ENCODE measurements around the gene SUCLA2. TPM values are rescaled to one million over a fixed set of nuclear protein-coding genes. Genes with fewer than 3 reads are reported as not detected.

Gene SUCLA2
- total and polyA plus RNA-seq, 9 donors, result 50.8 to 70.9 (median 64.4) TPM

DNA sequence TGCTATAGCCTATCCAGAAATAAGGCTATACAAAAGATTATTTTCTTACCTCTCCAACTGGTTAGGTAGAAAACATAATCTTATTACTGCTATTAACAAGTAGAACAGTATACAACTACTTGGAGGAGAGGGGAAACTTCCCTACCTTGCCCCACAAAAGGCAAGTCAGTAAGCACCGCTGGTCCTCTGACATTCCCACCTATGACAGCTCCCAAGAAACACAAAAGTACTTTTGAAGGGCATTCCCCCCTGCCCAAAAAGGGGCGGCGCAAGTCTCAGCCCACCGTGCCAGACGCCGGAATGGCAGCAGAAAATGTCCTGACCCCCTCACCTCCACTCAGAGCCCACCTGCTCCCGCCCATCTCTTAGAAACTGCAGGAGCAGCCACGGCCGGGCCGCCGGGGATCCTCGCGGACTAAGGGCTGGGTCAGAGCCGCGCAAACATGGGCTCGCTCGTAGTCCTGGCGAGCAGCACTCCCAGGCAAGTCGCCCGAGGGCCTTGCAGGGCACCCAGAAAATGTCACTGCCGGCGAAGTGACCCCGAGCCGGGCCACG lies 437 bp downstream of the SUCLA2 start:
- H3K9me3 ChIP-seq (replicated peaks; ENCODE audit: control insufficient read depth, low read depth, low read length), result no peaks in the 10 kb centered on the region
- DNase-seq, result peak; percentile 46
- H3K27ac ChIP-seq (ENCODE audit: low read length), result peak overlapping the region; percentile 69
- H3K27me3 ChIP-seq (ENCODE audit: control insufficient read depth, insufficient read depth, low read length), result no peaks in the 10 kb centered on the region
- 0% methylated on average over 21 of the region's 25 CpGs for WGBS (ENCODE audit: insufficient coverage)
- H3K4me1 ChIP-seq (ENCODE audit: control insufficient read depth, insufficient read depth, low read length), result peaks cover 6% of the 10 kb centered on the region
- peak overlapping the region; percentile 90 for H3K4me3 ChIP-seq (ENCODE audit: low read length)
- no peaks in the 10 kb centered on the region for H3K36me3 ChIP-seq (ENCODE audit: control insufficient read depth, insufficient read depth, low read length)

DNA sequence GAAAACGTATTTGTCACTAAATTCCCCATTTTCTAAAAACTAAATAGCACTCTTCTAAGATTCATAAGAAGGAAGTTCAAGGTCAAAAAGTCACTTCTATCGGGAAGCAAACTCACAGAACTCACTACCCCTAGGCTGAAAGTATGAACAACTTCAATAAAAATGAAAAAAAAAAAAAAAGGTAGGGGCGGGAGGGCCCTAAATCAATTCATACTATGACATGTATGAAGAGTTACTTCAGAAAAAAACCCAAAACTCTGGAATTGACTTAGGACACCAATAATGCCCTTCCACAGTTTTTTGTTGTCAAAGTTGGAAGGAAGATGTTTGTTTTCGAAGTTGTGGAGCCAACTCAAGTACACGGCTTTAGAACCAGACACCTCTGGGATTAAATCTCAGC lies 1.1 kb downstream of the SUCLA2 start:
- no peak for DNase-seq
- H3K36me3 ChIP-seq (ENCODE audit: control insufficient read depth, insufficient read depth, low read length), result no peaks in the 10 kb centered on the region
- H3K27ac ChIP-seq (ENCODE audit: low read length), result no peak overlapping the region
- H3K4me1 ChIP-seq (ENCODE audit: control insufficient read depth, insufficient read depth, low read length), result peaks cover 6% of the 10 kb centered on the region
- H3K4me3 ChIP-seq (ENCODE audit: low read length), result peak overlapping the region; percentile 90
- H3K9me3 ChIP-seq (replicated peaks; ENCODE audit: control insufficient read depth, low read depth, low read length), result no peaks in the 10 kb centered on the region
- H3K27me3 ChIP-seq (ENCODE audit: control insufficient read depth, insufficient read depth, low read length), result no peaks in the 10 kb centered on the region
- WGBS (ENCODE audit: insufficient coverage), result 0% methylated on average over 1 of the region's 5 CpGs

DNA sequence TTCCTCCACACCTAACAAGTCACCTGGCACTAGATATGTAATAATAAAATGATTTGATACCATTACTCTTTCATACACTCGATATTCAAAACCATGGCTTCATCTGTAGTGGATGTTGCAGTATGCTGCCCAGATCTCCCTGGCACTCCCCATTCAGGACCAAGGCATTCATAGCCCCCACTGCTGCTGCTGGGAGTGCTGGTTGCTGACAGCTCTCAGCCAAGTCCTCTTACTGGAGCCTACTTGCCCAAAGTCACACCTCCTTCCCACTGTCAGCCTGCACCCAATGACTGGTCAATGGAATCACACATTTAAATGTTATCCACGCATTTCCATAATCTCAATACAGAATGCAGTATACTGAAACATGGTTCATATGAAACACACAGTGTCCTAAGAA lies 3.7 kb downstream of the SUCLA2 start:
- no peak for DNase-seq
- Histone ChIP-seq H3K27ac (ENCODE audit: low read length) (no peak overlapping the region), H3K4me3 (ENCODE audit: low read length) (no peak overlapping the region), H3K27me3 (ENCODE audit: control insufficient read depth, insufficient read depth, low read length) (no peaks in the 10 kb centered on the region), H3K36me3 (ENCODE audit: control insufficient read depth, insufficient read depth, low read length) (peaks cover 5% of the 10 kb centered on the region), H3K9me3 (replicated peaks; ENCODE audit: control insufficient read depth, low read depth, low read length) (no peaks in the 10 kb centered on the region), H3K4me1 (ENCODE audit: control insufficient read depth, insufficient read depth, low read length) (peaks cover 6% of the 10 kb centered on the region)
- WGBS (ENCODE audit: insufficient coverage), result no CpG with 5 or more reads among the region's 2 CpGs

DNA sequence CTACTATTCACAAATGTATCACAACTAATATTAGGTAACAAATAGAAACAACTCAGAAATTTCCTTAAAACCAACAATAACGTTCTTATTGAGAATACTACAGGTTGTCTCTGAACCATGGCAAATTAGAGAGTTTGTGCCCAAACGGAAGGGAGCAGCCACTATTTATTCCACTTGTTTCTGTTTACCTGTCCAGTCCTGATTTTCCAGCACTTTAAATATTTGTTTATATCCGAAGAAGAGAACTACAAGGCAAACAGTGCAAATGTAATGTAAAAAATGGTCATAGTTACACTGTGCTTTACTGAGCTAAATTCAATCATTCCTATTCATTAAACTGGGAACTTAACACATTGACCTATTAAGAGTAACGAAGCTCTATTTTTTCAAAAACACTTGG lies 9.2 kb downstream of the SUCLA2 start:
- WGBS (ENCODE audit: insufficient coverage), result 92% methylated on average over 2 of the region's 4 CpGs
- no peaks in the 10 kb centered on the region for H3K4me1 ChIP-seq (ENCODE audit: control insufficient read depth, insufficient read depth, low read length)
- no peak overlapping the region for H3K27ac ChIP-seq (ENCODE audit: low read length)
- no peaks in the 10 kb centered on the region for H3K9me3 ChIP-seq (replicated peaks; ENCODE audit: control insufficient read depth, low read depth, low read length)
- no peaks in the 10 kb centered on the region for H3K27me3 ChIP-seq (ENCODE audit: control insufficient read depth, insufficient read depth, low read length)
- peaks cover 9% of the 10 kb centered on the region for H3K36me3 ChIP-seq (ENCODE audit: control insufficient read depth, insufficient read depth, low read length)
- H3K4me3 ChIP-seq (ENCODE audit: low read length), result no peak overlapping the region
- no peak for DNase-seq

DNA sequence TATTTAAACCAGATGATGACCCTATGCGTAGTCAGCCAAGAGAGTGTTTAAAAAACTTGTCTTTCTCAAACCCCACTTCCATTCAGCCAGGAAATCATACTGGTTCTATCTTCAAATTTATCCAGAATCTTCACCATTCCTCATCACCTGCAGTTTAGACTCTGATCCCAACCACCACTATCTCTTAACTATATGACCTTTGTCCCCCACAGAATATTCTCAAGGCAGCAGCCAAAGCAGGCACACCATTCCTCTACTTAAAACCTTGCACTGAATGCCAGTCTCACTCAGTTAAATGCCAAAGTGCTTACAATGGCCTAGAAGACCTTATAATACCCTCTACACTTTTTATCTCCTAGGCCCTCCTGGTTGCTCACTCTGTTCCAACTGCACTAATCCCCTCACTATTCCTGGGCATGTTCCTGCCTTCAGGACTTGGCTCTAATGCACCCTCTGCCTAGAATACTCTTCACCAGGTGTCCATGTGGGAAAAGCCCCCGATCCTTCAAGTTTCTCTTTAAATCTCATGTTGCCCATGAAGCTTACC lies 10.1 kb downstream of the SUCLA2 start:
- no peak for DNase-seq
- WGBS (ENCODE audit: insufficient coverage), result 92% methylated on average over 2 of the region's 2 CpGs
- no peaks in the 10 kb centered on the region for H3K27me3 ChIP-seq (ENCODE audit: control insufficient read depth, insufficient read depth, low read length)
- no peaks in the 10 kb centered on the region for H3K4me1 ChIP-seq (ENCODE audit: control insufficient read depth, insufficient read depth, low read length)
- no peak overlapping the region for H3K4me3 ChIP-seq (ENCODE audit: low read length)
- peaks cover 15% of the 10 kb centered on the region for H3K36me3 ChIP-seq (ENCODE audit: control insufficient read depth, insufficient read depth, low read length)
- H3K27ac ChIP-seq (ENCODE audit: low read length), result no peak overlapping the region
- no peaks in the 10 kb centered on the region for H3K9me3 ChIP-seq (replicated peaks; ENCODE audit: control insufficient read depth, low read depth, low read length)

DNA sequence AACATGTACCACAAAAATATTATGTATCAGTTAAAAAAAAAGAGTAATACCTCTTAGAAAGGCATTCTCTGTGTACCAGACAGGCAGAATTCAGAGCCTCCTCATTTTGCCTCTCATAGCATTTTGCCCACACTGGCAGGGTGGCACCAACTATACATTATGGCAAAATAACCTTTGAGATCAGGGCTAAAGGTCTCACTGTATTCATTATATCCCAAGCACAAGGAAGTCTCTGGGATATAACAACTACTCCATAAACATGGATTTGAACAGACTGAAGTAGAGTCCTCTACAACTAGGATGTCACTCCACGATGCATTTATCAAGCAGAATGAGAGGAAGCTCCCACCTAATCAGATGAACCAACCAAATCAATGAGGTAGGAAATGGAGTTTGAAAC lies 10.6 kb downstream of the SUCLA2 start:
- Histone ChIP-seq H3K4me1 (ENCODE audit: control insufficient read depth, insufficient read depth, low read length) (no peaks in the 10 kb centered on the region), H3K27me3 (ENCODE audit: control insufficient read depth, insufficient read depth, low read length) (no peaks in the 10 kb centered on the region), H3K4me3 (ENCODE audit: low read length) (no peak overlapping the region), H3K27ac (ENCODE audit: low read length) (no peak overlapping the region), H3K9me3 (replicated peaks; ENCODE audit: control insufficient read depth, low read depth, low read length) (no peaks in the 10 kb centered on the region), H3K36me3 (ENCODE audit: control insufficient read depth, insufficient read depth, low read length) (peaks cover 17% of the 10 kb centered on the region)
- no CpG with 5 or more reads among the region's 1 CpG for WGBS (ENCODE audit: insufficient coverage)
- no peak for DNase-seq

DNA sequence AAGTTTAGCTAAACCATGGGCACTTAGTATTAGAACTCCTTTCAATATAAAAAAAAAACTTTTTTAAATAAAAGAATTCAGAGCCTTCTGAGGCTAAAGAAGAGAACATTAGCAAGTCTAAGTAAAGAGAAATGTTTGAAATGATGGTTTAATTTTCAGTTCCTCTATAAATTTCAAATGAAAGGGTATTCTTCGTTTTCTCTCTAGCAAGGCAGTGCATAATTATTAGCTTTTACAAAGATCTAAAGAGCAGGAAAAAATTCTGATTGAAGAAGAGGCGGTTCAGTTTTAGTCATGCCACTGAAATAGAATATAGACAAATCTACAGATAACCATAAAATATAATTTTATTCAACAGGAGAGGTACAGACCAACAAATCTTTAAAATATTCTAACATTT lies 18.0 kb downstream of the SUCLA2 start:
- H3K9me3 ChIP-seq (replicated peaks; ENCODE audit: control insufficient read depth, low read depth, low read length), result peaks cover under 1% of the 10 kb centered on the region
- no CpG with 5 or more reads among the region's 2 CpGs for WGBS (ENCODE audit: insufficient coverage)

DNA sequence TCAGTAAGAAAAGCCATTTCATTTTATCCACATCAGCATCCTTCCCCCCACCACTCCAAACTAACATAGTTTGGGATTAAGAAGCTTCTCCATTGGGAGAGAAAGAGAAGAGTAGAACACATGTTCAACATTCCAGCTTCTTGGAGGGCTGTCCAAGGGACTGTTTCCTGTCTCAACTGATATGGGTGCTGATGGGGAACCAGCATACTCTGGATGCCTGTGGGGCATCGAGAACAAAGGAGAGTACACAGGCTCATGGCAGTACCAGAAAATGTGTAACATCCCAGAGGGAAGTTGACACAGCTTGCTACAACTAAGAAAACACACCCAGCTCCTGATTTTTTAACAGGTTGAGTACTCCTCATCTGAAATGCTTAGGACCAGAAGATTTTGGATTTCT lies 24.7 kb downstream of the SUCLA2 start:
- H3K4me1 ChIP-seq (ENCODE audit: control insufficient read depth, insufficient read depth, low read length), result no peaks in the 10 kb centered on the region
- H3K4me3 ChIP-seq (ENCODE audit: low read length), result no peak overlapping the region
- H3K27ac ChIP-seq (ENCODE audit: low read length), result no peak overlapping the region
- H3K9me3 ChIP-seq (replicated peaks; ENCODE audit: control insufficient read depth, low read depth, low read length), result peaks cover 2% of the 10 kb centered on the region
- WGBS (ENCODE audit: insufficient coverage), result 89% methylated on average over 1 of the region's 1 CpG
- DNase-seq, result no peak
- H3K27me3 ChIP-seq (ENCODE audit: control insufficient read depth, insufficient read depth, low read length), result no peaks in the 10 kb centered on the region
- H3K36me3 ChIP-seq (ENCODE audit: control insufficient read depth, insufficient read depth, low read length), result peaks cover 17% of the 10 kb centered on the region

More for the DNA sequence above, 18.0 kb downstream of the SUCLA2 start:
- no peak for DNase-seq
- H3K36me3 ChIP-seq (ENCODE audit: control insufficient read depth, insufficient read depth, low read length), result peaks cover 12% of the 10 kb centered on the region
- no peaks in the 10 kb centered on the region for H3K4me1 ChIP-seq (ENCODE audit: control insufficient read depth, insufficient read depth, low read length)
- no peak overlapping the region for H3K4me3 ChIP-seq (ENCODE audit: low read length)
- no peak overlapping the region for H3K27ac ChIP-seq (ENCODE audit: low read length)
- no peaks in the 10 kb centered on the region for H3K27me3 ChIP-seq (ENCODE audit: control insufficient read depth, insufficient read depth, low read length)

DNA sequence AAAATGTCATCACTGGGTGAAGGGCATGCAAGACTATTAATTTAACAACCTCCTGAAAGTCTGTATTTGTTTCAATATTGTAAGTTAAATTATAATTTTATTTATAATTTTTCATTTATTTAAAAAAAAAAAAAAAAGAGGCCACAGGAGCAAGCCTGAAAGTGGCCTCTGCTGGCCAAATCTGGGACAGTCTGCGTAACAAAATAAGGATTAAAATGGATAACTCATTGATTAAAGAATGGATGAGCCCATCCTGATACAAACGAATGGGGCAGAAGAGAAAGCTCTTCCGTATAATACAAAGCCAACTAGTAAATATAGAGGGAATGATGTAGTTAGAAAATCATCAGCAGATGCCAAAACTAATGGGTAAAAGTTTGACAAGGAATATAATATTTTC lies 36.2 kb downstream of the SUCLA2 start:
- H3K27me3 ChIP-seq (ENCODE audit: control insufficient read depth, insufficient read depth, low read length), result no peaks in the 10 kb centered on the region
- peaks cover 2% of the 10 kb centered on the region for H3K9me3 ChIP-seq (replicated peaks; ENCODE audit: control insufficient read depth, low read depth, low read length)
- H3K4me3 ChIP-seq (ENCODE audit: low read length), result no peak overlapping the region
- H3K27ac ChIP-seq (ENCODE audit: low read length), result no peak overlapping the region
- no peaks in the 10 kb centered on the region for H3K4me1 ChIP-seq (ENCODE audit: control insufficient read depth, insufficient read depth, low read length)
- WGBS (ENCODE audit: insufficient coverage), result no CpG with 5 or more reads among the region's 3 CpGs
- H3K36me3 ChIP-seq (ENCODE audit: control insufficient read depth, insufficient read depth, low read length), result peaks cover 19% of the 10 kb centered on the region
- DNase-seq, result no peak

DNA sequence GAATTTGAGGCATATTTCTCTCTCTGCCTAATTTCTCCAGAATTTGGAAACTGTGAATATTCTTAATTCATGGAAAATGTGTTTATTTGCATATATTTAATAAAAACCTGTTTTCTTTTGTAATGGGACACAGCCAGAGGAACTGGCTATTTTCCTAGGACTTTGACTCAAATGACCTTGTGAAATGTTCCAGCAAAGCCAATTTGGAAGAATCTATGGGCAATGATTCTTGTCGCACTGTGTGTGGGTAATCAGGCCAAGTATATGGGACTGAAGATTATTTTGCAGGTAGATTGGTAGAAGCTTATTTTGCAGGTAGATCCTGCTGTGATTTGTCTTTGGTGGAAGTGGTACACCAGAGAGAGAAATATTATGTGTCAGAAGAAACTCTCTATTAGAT lies 38.8 kb downstream of the SUCLA2 start:
- no peak overlapping the region for H3K4me3 ChIP-seq (ENCODE audit: low read length)
- no peaks in the 10 kb centered on the region for H3K4me1 ChIP-seq (ENCODE audit: control insufficient read depth, insufficient read depth, low read length)
- peaks cover 27% of the 10 kb centered on the region for H3K36me3 ChIP-seq (ENCODE audit: control insufficient read depth, insufficient read depth, low read length)
- H3K9me3 ChIP-seq (replicated peaks; ENCODE audit: control insufficient read depth, low read depth, low read length), result peaks cover 10% of the 10 kb centered on the region
- H3K27me3 ChIP-seq (ENCODE audit: control insufficient read depth, insufficient read depth, low read length), result no peaks in the 10 kb centered on the region
- WGBS (ENCODE audit: insufficient coverage), result 100% methylated on average over 1 of the region's 1 CpG
- no peak overlapping the region for H3K27ac ChIP-seq (ENCODE audit: low read length)
- no peak for DNase-seq
